Measurements from ENCODE around the gene SULT4A1.

SULT4A1 gene

GRCh38 chr22:43862074-43862881 is at the start of gene SULT4A1:
TSS of gene SULT4A1 (minus strand) at chr22:43862513. CDS start at chr22:43862382, 131 bp downstream.
- no peak for DNase-seq
- Histone ChIP-seq H3K4me1 (peaks cover 0 to 9% (median 2%) of the 10 kb centered on the region in 4 donors), H3K27me3 (peaks cover 0 to 62% of the 10 kb centered on the region in 2 donors), H3K27ac (no peak within 1 kb of the TSS), H3K36me3 (no peaks in the 10 kb centered on the region), H3K4me3 (no peak within 1 kb of the TSS), H3K9me3 (no peaks in the 10 kb centered on the region)
- no peak for TF ChIP-seq CTCF (IDR thresholded peaks at IDR 0.05)
- intact Hi-C loops (cut with DNase I; ENCODE audit: low total_unique reads): no loop called here

GRCh38 chr22:43911351-43911750 is 49.0 kb upstream of the SULT4A1 start:
- Histone ChIP-seq H3K9me3 (peaks cover 0 to 4% (median 0%) of the 10 kb centered on the region in 3 donors), H3K36me3 (no peaks in the 10 kb centered on the region), H3K27me3 (peaks cover 0 to 38% of the 10 kb centered on the region in 2 donors), H3K4me1 (no peaks in the 10 kb centered on the region), H3K4me3 (no peak overlapping the region), H3K27ac (no peak overlapping the region)
- intact Hi-C loops (cut with DNase I; ENCODE audit: low total_unique reads): no loop called here
- TF ChIP-seq CTCF (IDR thresholded peaks at IDR 0.05): no peak
- no peak for DNase-seq

GRCh38 chr22:43910178-43910695 is 47.9 kb upstream of the SULT4A1 start:
- Histone ChIP-seq H3K4me1 (no peaks in the 10 kb centered on the region), H3K4me3 (no peak overlapping the region), H3K9me3 (no peaks in the 10 kb centered on the region), H3K27me3 (peaks cover 0 to 38% of the 10 kb centered on the region in 2 donors), H3K27ac (no peak overlapping the region), H3K36me3 (no peaks in the 10 kb centered on the region)
- no peak for DNase-seq
- TF ChIP-seq CTCF (IDR thresholded peaks at IDR 0.05): no peak
- intact Hi-C loops (cut with DNase I; ENCODE audit: low total_unique reads): no loop called here

DNA sequence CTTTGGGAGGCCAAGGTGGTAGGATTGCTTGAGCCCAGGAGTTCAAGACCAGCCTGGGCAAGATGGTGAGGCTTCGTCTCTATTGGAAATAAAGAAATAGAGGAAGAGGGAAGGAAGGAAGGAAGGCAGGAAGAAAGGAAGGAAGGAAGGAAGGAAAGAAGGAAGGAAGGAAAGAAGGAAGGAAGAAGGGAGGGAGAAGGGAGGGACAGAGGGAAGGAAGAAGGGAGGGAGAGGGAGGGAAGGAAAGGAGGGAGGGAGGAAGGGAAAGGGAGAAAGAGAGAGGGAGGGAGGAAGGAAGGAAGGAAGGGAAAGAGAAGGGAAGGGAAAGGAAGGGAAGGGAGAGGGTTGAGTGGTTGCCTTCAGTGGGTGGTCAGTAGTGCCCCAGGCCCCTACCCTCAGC is 47.4 kb upstream of the SULT4A1 start:
- Histone ChIP-seq H3K27ac (no peak overlapping the region), H3K4me3 (no peak overlapping the region), H3K4me1 (no peaks in the 10 kb centered on the region), H3K9me3 (no peaks in the 10 kb centered on the region), H3K36me3 (no peaks in the 10 kb centered on the region), H3K27me3 (peaks cover 0 to 40% of the 10 kb centered on the region in 2 donors)
- no peak for DNase-seq
- no peak for TF ChIP-seq CTCF (IDR thresholded peaks at IDR 0.05)
- intact Hi-C loops (cut with DNase I; ENCODE audit: low total_unique reads): no loop called here

DNA sequence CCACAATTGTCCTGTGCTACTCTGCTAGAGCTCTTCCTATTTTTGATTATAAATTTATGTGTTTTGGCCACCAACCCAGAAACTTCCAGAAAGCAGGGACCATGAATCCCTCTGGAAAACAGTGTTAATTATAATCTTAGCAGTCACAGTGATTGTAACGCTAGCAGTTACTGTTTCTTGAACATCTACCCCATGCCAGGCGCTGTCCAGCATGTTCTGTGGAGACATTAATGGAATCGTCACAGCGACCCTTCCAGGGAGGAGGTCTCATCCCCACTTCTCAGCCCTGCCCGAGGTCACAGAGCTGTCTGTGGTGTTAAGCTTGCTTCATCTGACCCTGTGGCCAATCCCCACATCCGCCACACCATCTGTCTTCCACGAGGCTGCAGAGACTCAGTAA is 43.4 kb upstream of the SULT4A1 start:
- DNase-seq: no peak
- no peak for TF ChIP-seq CTCF (IDR thresholded peaks at IDR 0.05)
- intact Hi-C loops (cut with DNase I; ENCODE audit: low total_unique reads): no loop called here
- H3K36me3 ChIP-seq: no peaks in the 10 kb centered on the region
- H3K27ac ChIP-seq: no peak overlapping the region
- H3K4me3 ChIP-seq: no peak overlapping the region
- no peaks in the 10 kb centered on the region for H3K4me1 ChIP-seq
- H3K9me3 ChIP-seq: no peaks in the 10 kb centered on the region
- peaks cover 0 to 55% of the 10 kb centered on the region in 2 donors for H3K27me3 ChIP-seq
